Muscle of leg (tissue), 11 donors: ENCODE data around the gene ZNF776. TPM values are rescaled to one million over a fixed set of nuclear protein-coding genes. Genes with fewer than 3 reads are reported as not detected.
A peak's percentile ranks its signal among the peaks of the same experiment; 100 is the strongest.
"Not testable (repeated sequence)": the region's sequence is repeated elsewhere in the genome, so short reads cannot be mapped to it uniquely, and the experiment has no call there.

ENCODE experiments used
- DNase-seq: peaks from one replicate; pipeline ENCODE4 v3.0.0; 2013
- H3K27ac ChIP-seq: one replicate; pipeline ENCODE4 v1.5.1; 2013; ENCODE audit warnings: mild to moderate bottlenecking, low read length, control low read depth
- H3K27me3 ChIP-seq: one replicate; pipeline ENCODE4 v1.6.1; 2013; ENCODE audit warnings: low read length; ENCODE audit not compliant: control insufficient read depth, insufficient read depth
- H3K36me3 ChIP-seq: one replicate; pipeline ENCODE4 v1.6.1; 2013; ENCODE audit warnings: low read length; ENCODE audit not compliant: control insufficient read depth, insufficient read depth
- H3K4me1 ChIP-seq: one replicate; pipeline ENCODE4 v1.6.1; 2013; ENCODE audit warnings: low read length; ENCODE audit not compliant: control insufficient read depth, insufficient read depth
- H3K4me3 ChIP-seq: one replicate; pipeline ENCODE4 v1.5.1; 2013; ENCODE audit warnings: low read length, control low read depth
- H3K9me3 ChIP-seq: replicated peaks from 2 replicates; pipeline ENCODE4 v1.6.1; 2013; ENCODE audit warnings: low read depth, low read length; ENCODE audit not compliant: control insufficient read depth
- WGBS: methylation state at CpG from one replicate; pipeline ENCODE4 v1.1.5; 2013; ENCODE audit warnings: missing lambda C conversion rate; ENCODE audit not compliant: insufficient coverage; 5-methylcytosine and 5-hydroxymethylcytosine counted together
- polyA plus RNA-seq, 8 donors: library from polyadenylated mRNA; unstranded; fragments of 120-200 nt; gene quantifications; one replicate each; pipeline versions ENCODE4 v1.2.1 to v1.2.3, GENCODE V29; 2013; ENCODE audit warnings: inconsistent platforms in 1 of 8, low replicate concordance in 1 of 8; ENCODE audit not compliant: insufficient read length in 8 of 8, insufficient read depth in 1 of 8
- total RNA-seq: library from RNA; stranded (reverse); fragments of 120-200 nt; gene quantifications from one replicate; pipeline ENCODE4 v1.2.4, GENCODE V29; 2013

Gene ZNF776
- total and polyA plus RNA-seq, 9 donors: 12.3 to 18.5 (median 13.3) TPM

DNA sequence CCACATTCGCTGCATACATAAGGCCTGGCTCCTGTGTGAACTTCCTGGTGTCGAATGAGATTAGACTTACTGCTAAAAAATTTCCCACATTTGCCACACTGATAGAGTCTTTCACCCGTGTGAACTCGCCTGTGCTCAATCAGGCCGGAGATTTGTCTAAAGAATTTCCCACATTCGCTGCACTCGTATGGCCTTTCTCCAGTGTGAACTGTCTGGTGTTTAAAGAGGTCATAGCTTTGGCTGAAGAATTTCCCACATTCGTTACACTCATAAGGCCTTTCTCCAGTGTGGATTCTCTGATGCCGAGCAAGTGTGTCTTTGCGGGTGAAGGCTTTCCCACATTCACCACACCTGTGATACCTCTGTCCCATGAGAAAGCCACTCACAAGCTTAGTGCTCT is 25.7 kb upstream of the ZNF776 start:
- Histone ChIP-seq H3K27ac (no peak overlapping the region), H3K4me3 (no peak overlapping the region), H3K36me3 (peaks cover 53% of the 10 kb centered on the region), H3K4me1 (no peaks in the 10 kb centered on the region), H3K9me3 (peaks cover 78% of the 10 kb centered on the region), H3K27me3 (no peaks in the 10 kb centered on the region)
- no peak for DNase-seq
- WGBS: 94% methylated on average over 9 of the region's 10 CpGs

DNA sequence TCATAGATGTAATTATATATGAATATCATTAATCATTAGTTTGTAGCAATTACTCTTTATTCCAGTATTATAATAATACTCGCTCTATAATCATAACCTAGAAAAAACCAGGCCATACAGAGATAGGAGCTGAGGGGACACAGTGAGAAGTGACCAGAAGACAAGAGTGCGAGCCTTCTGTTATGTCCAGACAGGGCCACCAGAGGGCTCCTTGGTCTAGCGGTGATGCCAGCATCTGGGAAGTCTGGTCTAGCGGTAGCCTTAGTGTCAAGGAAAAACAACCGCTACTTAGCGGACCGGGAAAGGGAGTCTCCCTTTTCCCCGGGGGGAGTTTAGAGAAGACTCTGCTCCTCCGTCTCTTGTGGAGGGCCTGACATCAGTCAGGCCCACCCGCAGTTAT is 8.3 kb upstream of the ZNF776 start:
- not testable (repeated sequence) for H3K9me3 ChIP-seq, H3K4me1 ChIP-seq, H3K36me3 ChIP-seq, H3K27me3 ChIP-seq, H3K27ac ChIP-seq, H3K4me3 ChIP-seq
- peak; percentile 26 for DNase-seq
- WGBS: 0% methylated on average over 4 of the region's 10 CpGs

DNA sequence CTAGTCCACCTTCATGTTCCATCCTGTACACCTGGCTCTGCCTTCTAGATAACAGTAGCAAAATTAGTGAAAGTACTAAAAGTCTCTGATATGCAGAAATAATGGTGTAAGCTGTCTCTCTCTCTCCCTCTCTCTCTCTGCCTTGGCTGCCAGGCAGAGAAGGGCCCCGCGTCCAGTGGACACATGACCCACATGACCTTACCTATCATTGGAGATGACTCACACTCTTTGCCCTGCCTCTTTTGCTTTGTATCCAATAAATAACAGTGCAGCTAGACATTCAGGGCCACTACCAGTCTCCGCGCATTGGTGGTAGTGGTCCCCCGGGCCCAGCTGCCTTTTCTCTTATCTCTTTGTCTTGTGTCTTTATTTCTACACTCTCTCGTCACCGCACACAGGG is 7.8 kb upstream of the ZNF776 start:
- not testable (repeated sequence) for H3K27me3 ChIP-seq, H3K4me3 ChIP-seq, H3K9me3 ChIP-seq, H3K27ac ChIP-seq, H3K36me3 ChIP-seq, H3K4me1 ChIP-seq, DNase-seq
- WGBS: 96% methylated on average over 4 of the region's 7 CpGs

DNA sequence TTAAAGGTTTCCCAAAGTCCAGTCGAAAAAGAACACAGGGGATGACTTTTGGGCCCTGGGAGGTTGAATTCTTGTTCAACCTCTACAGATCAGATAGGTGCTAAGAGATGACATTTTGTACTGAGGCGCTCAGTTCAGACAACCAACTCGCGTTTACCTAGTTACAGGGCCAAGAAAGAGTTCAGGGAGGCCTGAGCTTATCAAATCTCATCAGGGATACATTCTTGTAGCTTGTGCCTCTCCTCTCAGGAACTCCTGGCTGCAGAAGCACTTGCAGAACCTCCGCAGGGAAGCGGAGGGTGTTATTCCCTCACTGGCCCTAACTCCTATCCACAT is 825 bp downstream of the ZNF776 start:
- Histone ChIP-seq H3K9me3 (peaks cover 47% of the 10 kb centered on the region), H3K27me3 (no peaks in the 10 kb centered on the region), H3K4me1 (peaks cover 6% of the 10 kb centered on the region), H3K36me3 (peaks cover 43% of the 10 kb centered on the region), H3K27ac (no peak overlapping the region), H3K4me3 (peak overlapping the region; percentile 69)
- DNase-seq: no peak
- 12% methylated on average over 4 of the region's 6 CpGs for WGBS

DNA sequence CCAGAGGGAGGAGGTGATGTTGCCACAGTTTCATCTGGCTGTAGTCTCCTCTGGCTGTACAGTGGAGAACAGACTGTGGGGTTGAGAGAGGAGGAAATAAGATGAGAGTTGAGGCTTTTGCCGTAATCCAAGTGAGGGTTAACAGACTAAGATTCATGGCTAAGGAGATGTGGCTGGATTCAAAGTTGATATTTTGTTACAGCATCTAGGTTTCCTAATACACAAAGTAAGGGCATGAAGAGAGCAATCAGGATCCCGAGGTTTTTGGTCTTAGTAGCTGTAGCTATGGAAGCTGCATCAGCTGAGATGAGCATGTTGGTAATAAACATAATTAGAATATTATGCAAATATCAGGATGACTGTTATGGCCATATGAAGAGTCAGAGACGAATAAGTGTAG is 1.4 kb downstream of the ZNF776 start:
- no peak overlapping the region for H3K27ac ChIP-seq
- DNase-seq: no peak
- H3K4me3 ChIP-seq: no peak overlapping the region
- no peaks in the 10 kb centered on the region for H3K27me3 ChIP-seq
- H3K36me3 ChIP-seq: peaks cover 49% of the 10 kb centered on the region
- 100% methylated on average over 2 of the region's 3 CpGs for WGBS
- peaks cover 6% of the 10 kb centered on the region for H3K4me1 ChIP-seq
- peaks cover 53% of the 10 kb centered on the region for H3K9me3 ChIP-seq

DNA sequence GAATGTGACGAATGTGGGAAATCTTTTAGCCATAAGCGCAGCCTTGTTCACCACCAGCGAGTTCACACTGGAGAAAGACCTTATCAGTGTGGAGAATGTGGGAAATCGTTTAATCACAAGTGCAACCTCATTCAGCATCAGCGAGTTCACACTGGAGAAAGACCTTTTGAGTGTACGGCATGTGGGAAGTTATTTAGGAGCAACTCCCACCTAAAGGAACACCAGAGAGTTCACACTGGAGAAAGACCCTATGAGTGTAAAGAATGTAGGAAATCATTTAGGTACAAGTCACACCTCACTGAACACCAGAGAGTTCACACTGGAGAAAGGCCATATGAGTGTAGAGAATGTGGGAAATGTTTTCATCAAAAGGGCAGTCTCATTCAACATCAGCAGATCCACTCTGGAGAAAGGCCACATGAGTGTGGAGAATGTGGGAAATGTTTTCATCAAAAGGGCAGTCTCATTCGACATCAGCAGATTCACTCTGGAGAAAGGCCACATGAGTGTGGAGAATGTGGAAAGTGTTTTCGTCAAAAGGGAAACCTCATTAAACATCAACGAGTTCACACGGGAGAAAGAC is 7.6 kb downstream of the ZNF776 start:
- no peaks in the 10 kb centered on the region for H3K4me1 ChIP-seq
- no peak for DNase-seq
- WGBS: 96% methylated on average over 4 of the region's 10 CpGs
- no peaks in the 10 kb centered on the region for H3K27me3 ChIP-seq
- H3K9me3 ChIP-seq: peaks cover 82% of the 10 kb centered on the region
- peaks cover 89% of the 10 kb centered on the region for H3K36me3 ChIP-seq
- no peak overlapping the region for H3K27ac ChIP-seq
- no peak overlapping the region for H3K4me3 ChIP-seq

DNA sequence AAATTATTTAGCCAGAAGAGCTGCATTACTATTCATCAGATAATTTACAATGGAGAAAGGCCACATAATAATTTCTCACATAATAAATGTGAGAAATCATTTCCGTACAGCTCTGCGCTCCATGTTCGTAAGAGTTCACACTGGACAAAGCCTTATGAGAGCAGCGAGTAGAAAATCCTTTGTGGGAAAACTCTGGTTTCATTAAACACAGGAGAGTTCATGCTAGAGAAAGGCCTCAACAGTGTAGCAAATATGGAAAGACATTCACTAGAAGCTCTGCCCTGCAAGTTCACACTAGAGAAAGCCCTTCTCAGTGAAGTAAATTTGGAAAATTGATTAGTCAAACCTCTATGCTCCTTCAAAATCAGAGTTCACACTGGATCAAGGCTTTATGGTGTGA is 8.4 kb downstream of the ZNF776 start:
- Histone ChIP-seq H3K9me3 (peaks cover 76% of the 10 kb centered on the region), H3K4me1 (no peaks in the 10 kb centered on the region), H3K27me3 (no peaks in the 10 kb centered on the region), H3K27ac (no peak overlapping the region), H3K4me3 (no peak overlapping the region), H3K36me3 (peaks cover 91% of the 10 kb centered on the region)
- DNase-seq: no peak
- WGBS: 93% methylated on average over 4 of the region's 4 CpGs

DNA sequence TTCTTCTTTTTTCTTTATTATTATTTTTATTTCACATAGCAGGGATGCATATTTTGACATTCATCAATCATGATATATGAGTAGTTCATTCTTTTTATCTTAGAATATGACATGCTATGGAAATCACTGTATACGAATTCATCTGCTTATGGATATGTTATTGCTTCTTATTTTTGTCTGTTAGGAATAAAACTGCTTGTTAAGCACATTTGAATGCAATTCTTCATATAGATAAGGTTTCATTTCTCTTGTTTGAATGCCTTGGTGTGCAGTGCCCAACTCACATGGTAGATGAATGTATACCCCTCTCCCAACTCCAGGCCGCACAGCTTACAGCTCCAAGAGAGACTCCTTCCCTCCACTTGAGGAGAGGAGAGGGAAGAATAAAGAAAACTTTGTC is 11.3 kb downstream of the ZNF776 start:
- no peak for DNase-seq
- WGBS: no CpG with 5 or more reads among the region's 2 CpGs
- Histone ChIP-seq H3K27me3 (no peaks in the 10 kb centered on the region), H3K4me3 (no peak overlapping the region), H3K4me1 (no peaks in the 10 kb centered on the region), H3K9me3 (peaks cover 50% of the 10 kb centered on the region), H3K27ac (no peak overlapping the region), H3K36me3 (peaks cover 78% of the 10 kb centered on the region)

DNA sequence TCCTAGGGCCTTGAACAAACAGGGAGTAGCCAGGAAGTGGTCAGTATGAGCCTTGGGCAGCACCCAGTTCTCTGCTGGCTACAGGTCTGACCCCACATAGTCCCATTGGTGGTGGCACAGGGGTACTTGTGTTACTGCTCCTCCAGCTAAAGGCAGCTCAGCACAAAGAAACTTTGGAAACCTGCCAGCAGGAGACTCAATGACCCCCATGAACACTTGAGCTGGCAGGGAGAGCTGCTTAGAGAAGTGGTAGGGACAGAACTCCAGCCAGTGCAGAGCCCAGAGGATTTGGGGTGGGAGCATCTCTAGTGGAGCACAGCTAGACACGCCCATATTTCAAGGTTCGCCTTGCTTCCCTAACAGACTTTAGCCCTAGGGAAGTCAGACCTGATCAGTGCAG is 12.5 kb downstream of the ZNF776 start:
- no peak for DNase-seq
- no peak overlapping the region for H3K27ac ChIP-seq
- 93% methylated on average over 2 of the region's 2 CpGs for WGBS
- peaks cover 71% of the 10 kb centered on the region for H3K36me3 ChIP-seq
- H3K4me1 ChIP-seq: no peaks in the 10 kb centered on the region
- H3K9me3 ChIP-seq: peaks cover 41% of the 10 kb centered on the region
- H3K4me3 ChIP-seq: no peak overlapping the region
- no peaks in the 10 kb centered on the region for H3K27me3 ChIP-seq

DNA sequence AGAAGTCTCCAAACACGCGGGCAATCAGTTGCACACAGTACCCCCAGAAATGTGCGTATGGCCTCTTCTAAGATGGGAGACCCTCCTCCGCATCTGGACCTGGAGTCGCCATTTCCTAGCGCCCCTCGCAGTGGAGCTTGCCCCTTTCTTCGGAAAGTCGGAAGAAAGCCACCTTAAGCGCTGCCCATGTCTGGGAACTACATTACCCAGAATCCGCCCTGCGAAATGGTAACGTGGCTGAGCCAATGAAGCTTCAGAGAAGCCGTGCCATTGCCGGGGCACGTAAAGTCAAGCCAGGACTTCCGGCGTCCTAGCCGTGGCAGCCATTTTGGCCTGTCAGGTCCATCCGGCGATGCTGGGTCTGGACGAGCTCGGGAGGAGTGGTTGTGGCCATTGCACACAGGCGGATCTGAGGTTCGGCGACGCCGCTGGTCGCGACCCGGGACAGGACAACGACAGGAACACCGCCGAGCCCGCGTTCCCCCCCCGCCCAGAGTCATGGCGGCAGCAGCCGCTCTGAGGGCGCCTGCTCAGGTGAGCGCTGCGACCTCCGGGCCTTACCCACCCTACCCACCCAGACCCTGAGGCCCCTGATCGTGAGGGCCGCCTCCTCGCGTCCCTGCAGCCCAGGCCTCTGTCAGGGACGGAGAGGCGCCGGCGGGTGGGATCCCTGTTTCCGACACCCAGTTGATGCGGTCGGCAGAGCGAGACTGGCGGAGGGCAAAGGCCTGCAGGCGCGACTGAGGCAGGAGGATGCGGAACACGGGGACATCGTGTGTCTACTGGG is 22.9 kb downstream of the ZNF776 start, which contains the start of gene ZNF586:
Gene ZNF586, plus strand, starts transcription at position 332 of the 787 bp plus-strand sequence. Its CDS starts 167 bp downstream, at position 499.
- H3K36me3 ChIP-seq: peaks cover 32% of the 10 kb centered on the region
- H3K9me3 ChIP-seq: peaks cover 32% of the 10 kb centered on the region
- H3K27ac ChIP-seq: peak within 1 kb of the TSS; percentile 80
- H3K4me3 ChIP-seq: peak within 1 kb of the TSS; percentile 90
- WGBS: under 1% methylated on average over 50 of the region's 61 CpGs
- no peaks in the 10 kb centered on the region for H3K27me3 ChIP-seq
- DNase-seq: peak; percentile 97
- H3K4me1 ChIP-seq: peaks cover 7% of the 10 kb centered on the region
